Measurements from ENCODE around the gene TSHZ2.

DNA sequence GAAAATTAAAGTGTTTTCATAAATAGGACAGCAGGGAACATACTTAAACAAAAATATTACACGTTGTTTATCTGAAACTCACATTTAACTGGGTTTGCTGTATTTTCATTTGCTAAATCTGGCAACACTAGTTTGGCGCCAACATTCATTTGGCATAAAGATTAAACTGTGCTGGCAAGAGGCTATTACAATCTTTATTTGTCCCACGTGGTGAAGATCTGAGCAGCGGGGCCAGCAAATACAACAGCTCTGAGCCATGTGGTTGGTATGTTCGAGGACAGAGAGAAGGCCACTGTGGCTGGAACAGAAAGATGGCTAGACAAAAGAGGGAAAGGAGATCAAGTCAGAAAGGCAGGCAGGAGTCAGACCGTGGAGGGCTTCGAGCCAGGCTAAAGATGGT is 387.3 kb downstream of the TSHZ2 start:
- TF ChIP-seq MXI1 (IDR thresholded peaks at IDR 0.05; ENCODE audit: low read depth, low read length) (no peak), TARDBP (IDR thresholded peaks at IDR 0.05) (no peak), ZFX (CRISPR knock-in tag; IDR thresholded peaks at IDR 0.05) (no peak), DIDO1 (tag; IDR thresholded peaks at IDR 0.05; ENCODE audit: low read depth) (no peak), RBM25 (IDR thresholded peaks at IDR 0.05; ENCODE audit: low read depth, low read length, severe bottlenecking) (no peak), FOXK1 (CRISPR knock-in tag; IDR thresholded peaks at IDR 0.05; ENCODE audit: borderline replicate concordance) (no peak), MIER1 (IDR thresholded peaks at IDR 0.05; ENCODE audit: low read depth) (no peak), EZH2 (IDR thresholded peaks at IDR 0.05; ENCODE audit: borderline replicate concordance, low read depth, low read length) (no peak), TCF3 (CRISPR knock-in tag; IDR thresholded peaks at IDR 0.05) (no peak), MAZ (CRISPR knock-in tag; conservative IDR thresholded peaks at IDR 0.05 in 1 of 2, IDR thresholded peaks at IDR 0.05 in 1 of 2) (no peak), ZNF282 (CRISPR knock-in tag; IDR thresholded peaks at IDR 0.05) (no peak)
- TF ChIP-seq, protein P1, sequence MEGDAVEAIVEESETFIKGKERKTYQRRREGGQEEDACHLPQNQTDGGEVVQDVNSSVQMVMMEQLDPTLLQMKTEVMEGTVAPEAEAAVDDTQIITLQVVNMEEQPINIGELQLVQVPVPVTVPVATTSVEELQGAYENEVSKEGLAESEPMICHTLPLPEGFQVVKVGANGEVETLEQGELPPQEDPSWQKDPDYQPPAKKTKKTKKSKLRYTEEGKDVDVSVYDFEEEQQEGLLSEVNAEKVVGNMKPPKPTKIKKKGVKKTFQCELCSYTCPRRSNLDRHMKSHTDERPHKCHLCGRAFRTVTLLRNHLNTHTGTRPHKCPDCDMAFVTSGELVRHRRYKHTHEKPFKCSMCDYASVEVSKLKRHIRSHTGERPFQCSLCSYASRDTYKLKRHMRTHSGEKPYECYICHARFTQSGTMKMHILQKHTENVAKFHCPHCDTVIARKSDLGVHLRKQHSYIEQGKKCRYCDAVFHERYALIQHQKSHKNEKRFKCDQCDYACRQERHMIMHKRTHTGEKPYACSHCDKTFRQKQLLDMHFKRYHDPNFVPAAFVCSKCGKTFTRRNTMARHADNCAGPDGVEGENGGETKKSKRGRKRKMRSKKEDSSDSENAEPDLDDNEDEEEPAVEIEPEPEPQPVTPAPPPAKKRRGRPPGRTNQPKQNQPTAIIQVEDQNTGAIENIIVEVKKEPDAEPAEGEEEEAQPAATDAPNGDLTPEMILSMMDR (IDR thresholded peaks at IDR 0.05 in 2 of 3, conservative IDR thresholded peaks at IDR 0.05 in 1 of 3; ENCODE audit: insufficient read depth in 2 of 3, low read depth in 1 of 3, low read length in 3 of 3), result no peak
- TF ChIP-seq, protein P2, sequence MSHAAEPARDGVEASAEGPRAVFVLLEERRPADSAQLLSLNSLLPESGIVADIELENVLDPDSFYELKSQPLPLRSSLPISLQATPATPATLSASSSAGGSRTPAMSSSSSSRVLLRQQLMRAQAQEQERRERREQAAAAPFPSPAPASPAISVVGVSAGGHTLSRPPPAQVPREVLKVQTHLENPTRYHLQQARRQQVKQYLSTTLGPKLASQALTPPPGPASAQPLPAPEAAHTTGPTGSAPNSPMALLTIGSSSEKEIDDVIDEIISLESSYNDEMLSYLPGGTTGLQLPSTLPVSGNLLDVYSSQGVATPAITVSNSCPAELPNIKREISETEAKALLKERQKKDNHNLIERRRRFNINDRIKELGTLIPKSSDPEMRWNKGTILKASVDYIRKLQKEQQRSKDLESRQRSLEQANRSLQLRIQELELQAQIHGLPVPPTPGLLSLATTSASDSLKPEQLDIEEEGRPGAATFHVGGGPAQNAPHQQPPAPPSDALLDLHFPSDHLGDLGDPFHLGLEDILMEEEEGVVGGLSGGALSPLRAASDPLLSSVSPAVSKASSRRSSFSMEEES (CRISPR knock-in tag; IDR thresholded peaks at IDR 0.05), result no peak
